GM21526 (cell line): ENCODE data around the gene MAL.

Source experiments
- ATAC-seq: cut with Tn5 transposase; IDR thresholded peaks from one replicate; pipeline ENCODE4 v1.9.1; 2021; ENCODE audit warnings: moderate library complexity; ENCODE audit not compliant: unreplicated experiment, low FRiP score

The MAL gene

DNA sequence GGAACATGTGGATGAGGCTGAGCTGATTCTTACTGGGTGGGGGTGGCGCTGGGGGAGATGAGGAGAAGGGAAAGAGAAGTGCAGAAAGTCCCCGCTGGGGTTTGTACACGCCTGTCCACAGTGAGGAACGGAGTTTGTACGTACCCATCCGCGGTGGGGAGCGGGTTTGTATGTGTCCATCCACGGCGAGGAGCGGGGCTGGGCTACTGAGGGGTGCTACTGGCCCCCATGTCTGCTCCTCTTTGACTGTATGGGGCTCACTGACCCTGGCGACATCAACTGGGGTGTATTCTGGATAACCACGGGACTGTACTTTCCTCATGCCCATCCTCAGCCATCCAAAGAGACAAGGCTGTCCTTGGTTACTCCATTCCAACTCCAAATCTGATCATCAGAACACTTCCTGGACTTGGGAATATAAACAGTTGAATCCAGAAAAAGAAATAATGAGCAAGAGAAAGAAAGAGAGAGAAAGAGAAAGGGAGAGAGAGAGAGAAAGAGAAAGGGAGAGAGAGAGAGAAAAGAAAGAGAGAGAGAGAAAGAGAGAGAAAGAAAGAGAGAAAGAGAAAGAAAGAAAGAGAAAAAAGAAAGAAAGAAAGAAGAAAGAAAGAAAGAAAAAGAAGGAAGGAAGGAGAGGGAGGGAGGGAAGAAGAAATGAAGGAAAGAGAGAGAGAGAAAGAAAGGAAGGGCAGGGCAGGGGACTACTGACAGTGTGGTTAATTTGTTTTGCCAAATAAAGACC, 21.0 kb downstream of the MAL start:
- ATAC-seq: no peak

DNA sequence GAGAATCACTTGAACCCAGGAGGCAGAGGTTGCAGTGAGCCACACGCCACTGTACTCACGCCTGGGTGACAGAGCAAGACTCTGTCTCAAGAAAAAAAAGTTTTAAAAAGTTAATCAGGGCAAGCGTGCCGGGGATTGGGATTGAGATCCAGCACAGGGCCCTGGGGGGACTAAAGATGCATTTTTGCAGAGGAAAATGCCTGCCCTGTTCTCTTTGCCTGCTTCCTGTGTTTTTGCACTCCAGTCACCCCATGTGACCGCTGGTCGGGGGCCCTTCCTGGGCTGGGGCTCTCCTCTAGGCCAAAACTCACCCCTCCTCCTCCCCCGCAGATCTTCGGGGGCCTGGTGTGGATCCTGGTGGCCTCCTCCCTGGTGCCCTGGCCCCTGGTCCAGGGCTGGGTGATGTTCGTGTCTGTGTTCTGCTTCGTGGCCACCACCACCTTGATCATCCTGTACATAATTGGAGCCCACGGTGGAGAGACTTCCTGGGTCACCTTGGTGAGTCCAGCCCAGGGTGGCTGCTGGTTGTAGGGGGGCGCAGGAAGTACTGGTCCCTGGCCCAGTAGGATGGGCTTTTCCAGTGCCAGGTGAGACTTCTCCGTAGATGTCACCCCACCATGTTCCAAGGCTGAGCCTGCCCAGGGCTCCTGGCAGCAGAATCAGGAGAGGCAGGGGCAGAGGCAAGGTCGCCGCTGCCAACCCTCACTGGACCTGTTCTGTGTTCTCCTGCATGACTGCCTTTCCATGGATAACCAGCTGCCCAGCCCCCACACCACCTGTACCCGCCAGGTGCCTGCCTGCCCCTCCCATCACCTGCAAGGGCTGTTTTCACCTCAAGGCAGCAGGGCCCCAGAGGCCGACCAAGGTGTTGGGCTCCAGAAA, 22.4 kb downstream of the MAL start:
- no peak for ATAC-seq

DNA sequence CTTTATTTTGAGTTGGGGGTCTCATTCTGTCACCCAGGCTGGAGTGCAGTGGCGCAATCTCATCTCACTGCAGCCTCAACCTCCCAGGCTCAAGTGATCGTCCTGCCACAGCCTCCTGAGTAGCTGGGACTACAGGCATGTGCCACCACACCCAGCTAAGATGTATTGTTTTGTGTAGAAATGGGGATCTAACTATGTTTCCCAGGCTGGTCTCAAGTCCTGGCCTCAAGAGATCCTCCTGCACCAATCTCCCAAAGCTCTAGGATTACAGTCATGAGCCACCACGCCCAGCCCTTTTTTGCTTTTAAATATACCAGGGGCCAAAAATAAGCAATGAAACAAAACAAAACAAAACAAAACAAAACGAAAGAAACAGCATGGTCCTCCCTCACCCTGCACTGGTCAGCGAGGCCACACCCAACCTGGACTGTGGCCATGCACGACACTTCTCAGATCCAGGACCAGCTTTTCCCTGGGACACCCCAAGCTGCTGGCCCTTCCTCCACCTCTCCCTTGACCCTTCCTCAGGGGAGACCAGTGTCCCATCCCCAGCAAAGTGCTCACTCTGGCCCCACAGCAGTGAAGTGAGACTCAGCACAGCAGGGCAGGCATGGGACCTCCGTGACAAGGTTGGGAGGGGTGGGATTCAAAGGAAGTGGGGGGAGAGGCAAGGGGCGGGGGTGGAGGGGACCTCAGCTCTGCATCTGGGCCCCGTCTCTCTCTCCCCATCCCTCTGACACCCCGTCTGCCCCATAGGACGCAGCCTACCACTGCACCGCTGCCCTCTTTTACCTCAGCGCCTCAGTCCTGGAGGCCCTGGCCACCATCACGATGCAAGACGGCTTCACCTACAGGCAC, 23.5 kb downstream of the MAL start:
- ATAC-seq: no peak

DNA sequence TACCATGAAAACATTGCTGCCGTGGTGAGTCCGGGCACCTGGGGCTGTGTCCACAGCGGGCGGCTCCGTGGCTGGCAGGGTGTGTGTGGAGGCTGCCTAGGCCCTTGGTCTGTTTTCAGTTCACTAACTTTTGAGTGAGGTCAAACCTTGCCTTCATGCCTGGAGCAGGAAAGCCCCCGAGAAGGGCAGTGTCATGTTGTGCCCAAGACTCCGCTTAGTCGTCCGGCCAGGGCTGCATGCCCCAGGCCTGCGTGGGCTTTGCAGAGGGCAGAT, 24.1 kb downstream of the MAL start:
- ATAC-seq: no peak

DNA sequence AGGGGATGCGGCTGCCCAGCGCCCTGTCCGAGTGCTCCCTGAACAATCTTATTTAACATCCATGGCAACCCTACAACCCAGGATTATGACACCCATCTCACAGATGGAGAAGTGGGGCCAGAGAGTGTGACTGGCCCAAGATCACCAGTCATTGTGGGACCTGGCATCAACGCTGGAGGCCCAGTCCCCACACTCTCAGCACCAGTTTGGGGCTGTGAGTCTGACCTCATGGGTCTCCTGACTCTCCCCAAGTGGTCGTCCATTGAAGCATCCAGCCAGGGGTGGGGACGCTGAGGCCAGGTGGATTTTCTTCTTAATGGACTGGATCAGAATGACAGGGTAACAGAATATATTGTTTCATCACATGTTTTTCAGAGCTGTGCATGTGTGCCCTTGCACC, 24.5 kb downstream of the MAL start:
- ATAC-seq: no peak

DNA sequence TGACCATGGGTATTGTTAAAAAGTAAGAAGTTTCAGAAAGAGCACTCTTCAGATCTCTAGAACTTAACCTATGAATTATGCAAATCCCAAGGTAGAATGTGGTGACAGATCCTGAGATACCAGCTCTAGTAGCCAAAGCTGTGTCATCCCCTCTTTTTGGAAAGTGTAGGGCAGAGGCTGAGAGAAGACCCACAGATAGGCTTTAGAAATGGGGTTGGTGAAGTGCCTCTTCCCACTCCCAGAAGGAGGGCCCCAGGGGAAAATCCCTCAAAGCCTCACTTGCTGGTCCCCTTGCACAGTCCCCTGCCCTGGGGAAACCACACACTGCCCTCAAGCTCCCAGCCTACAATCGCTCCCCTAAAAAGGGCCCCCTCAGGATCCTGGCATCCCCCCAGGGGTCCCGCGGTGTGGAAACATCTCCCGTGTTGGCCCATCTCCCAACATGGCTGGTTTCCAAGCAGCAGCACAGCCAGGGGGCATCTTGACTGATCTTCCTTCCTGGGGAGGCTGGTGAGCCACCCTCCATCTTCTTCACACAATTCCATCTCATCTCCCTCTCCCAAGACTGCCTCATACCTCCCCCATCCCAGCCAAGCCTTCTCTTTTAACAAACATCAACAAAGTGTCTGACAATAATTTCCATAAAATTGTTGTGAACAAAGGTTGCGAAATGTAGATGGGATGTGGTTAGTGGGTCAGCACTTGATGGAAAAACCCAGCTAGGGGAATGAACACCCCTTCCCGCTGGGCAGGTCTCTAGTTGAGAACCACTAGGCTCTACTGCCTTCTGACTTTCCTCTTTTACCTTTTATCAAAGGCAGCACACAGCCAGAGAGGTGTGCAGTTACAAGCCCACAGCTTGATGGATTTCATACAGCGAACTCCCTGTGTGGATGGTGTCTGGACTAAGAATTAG, 25.1 kb downstream of the MAL start:
- ATAC-seq: no peak

DNA sequence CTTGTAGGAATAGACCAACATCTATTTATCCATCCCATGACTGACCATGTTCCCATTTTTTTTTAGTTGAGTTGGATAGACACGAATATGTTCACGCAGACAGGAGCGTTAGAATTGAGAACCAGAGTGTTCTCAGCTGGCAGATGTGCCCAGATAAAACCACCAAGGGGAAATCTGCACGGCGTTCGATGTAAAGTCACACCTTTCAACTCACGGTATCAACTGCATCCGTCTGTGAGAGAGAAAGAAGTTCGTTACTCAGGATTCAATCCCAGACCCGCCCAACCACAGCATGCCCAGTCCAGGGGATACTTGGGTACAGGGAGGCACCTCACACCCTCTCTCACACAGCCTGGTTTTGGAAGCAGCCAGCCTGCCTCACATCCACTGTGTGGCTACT, 26.1 kb downstream of the MAL start:
- no peak for ATAC-seq

DNA sequence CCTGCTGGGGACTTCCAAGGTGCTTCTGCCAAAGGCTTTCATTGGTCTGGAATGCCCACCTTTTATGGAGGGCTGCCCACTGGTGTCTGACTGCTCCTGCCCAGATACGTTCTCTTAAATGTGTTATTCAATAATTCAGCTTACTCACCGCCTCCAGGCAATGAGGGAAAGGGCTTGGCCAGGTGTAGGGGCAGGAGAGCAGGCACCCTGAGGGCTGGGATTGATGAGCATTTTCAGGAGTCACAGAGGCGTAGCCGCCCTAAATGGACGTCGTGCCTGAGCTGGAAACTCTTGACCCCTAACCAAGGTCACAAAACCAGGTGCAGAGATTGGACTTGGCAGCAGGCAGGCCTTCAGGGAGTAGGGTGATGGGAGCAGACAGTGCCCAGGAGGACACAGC, 26.8 kb downstream of the MAL start:
- no peak for ATAC-seq

DNA sequence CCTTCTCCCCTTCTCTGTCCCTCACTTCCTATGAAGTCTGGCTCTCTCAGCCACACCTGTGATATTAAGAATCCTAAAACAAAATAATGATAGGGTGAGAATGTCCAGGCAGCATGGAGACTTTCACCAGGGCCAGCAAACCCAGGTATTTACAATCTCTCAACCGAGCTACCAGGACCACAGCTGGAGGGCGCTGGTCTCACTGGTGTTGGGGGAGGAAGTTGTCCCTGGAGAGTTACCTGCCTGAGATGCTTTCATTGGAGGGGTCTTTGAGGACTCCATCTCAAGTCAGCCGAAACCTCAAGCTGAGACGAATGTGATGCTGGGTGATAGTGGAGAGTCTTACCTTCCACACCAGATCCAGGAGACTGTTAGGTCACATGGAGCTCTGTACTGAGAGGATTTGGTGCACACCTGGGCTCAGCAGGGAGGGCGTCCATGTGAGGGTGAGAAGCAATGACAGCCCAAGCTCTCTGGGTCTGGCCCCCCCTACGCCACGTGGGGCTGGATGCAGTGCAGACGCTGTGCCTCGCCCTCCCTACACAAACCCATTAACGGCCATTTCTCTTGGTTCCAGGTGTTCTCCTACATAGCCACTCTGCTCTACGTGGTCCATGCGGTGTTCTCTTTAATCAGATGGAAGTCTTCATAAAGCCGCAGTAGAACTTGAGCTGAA, 27.4 kb downstream of the MAL start:
- no peak for ATAC-seq

DNA sequence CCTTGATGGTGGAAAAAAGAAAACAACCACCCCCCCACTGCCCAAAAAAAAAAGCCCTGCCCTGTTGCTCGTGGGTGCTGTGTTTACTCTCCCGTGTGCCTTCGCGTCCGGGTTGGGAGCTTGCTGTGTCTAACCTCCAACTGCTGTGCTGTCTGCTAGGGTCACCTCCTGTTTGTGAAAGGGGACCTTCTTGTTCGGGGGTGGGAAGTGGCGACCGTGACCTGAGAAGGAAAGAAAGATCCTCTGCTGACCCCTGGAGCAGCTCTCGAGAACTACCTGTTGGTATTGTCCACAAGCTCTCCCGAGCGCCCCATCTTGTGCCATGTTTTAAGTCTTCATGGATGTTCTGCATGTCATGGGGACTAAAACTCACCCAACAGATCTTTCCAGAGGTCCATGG, 28.0 kb downstream of the MAL start:
- no peak for ATAC-seq

DNA sequence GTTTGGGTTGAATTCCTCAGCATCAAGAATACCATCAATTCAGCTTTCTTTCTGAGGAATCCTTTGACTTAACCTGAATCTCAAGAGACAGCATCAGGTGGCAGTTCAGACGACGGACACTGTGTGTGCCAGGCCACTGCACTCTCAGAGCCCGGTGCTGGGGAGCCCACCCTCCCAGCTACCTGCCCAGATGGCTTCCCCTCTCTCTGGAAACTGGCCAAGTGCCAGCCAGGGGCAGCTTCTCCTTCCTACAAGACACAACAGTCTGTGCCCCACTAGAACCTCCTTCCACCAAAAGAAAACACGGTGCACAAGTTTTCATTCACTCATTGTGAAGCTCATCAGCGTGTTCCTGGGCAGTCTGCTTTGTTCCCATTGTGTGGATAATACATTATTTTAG, 28.5 kb downstream of the MAL start:
- ATAC-seq: no peak

DNA sequence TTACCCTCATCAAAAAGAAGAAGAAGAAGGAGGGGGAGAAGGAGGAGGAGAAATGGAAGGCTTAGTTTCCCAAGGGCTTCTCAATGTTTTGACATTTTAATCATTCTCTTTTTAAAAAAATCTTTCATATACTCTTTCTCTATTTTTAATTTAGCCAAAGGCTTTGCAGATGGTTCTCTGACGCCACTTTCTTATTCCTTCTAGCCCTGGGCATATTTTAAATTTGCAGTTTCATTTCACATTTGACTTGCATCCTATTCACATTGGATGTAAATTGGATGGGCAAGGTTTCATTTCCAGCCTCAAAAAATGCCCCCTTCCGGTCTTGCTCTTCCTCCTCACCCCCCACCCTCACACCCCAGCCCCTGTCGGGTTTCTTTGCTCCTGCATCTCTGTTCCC, 29.8 kb downstream of the MAL start:
- ATAC-seq: no peak

DNA sequence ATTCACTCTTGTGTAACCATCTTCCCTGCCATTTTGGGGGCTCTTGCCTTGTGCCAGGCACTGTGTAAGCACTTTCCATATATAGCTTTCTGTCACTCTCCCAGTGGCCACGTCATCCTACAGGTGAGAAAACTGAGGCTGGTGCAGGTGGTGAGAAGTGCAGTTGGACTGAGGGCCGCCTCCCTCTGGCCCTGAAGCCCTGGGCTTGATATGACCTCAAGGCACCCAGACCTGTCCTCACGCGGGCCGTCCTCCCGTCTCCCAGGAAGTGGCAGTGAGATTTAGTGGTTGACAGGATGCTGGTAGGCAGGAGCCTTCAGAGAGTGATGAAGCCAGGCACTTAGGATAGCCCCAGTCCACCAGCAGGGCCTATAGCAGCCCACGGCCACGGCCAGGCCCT, 30.5 kb downstream of the MAL start:
- no peak for ATAC-seq

DNA sequence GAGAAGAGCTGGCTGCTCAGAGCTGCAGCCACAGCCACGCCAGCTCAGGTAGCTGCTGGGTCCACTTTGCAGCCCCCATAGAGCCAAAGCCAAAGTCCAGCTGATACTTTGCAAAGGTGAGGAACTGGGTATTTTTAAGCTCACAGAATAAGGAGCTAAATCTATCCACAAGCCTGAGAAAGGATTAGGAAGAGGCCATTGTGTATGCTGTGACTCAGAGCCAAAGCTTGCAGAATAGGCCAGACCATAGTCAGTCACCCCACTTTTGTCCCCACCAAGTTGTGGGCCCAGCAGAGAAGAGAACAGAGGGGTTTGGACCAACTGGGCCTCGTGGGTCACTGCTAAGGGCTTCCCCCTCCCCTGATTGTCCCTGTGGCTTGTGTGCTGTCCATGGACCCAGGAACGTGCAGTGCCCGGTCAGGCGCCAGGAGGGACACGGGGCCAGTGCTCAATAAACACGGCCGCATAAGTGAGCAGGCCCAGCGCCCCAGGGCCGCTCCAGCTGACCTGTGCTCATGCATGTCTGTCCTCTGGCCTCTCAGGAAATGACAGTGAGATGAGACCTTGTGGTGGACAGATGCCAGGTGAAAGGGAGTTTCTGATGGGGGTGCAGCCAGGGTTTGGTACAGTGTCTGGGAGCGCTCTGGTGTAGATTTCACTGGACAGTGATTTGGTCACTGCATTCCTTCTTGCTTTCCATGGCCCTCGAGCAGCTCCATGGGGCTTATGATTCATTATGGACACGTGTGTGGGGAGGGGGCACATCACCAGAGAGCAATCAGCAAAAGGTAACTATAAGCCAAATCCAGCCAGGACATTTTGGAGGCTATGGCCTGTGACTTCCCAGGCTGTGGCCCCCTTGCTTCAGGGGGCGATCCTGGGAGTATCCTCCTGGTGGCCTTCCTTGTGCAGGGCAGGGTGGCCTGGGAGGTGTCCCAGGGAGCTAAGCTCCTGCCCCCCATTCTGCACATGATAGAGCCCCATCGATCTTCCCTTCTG, 31.3 kb downstream of the MAL start:
- ATAC-seq: no peak

DNA sequence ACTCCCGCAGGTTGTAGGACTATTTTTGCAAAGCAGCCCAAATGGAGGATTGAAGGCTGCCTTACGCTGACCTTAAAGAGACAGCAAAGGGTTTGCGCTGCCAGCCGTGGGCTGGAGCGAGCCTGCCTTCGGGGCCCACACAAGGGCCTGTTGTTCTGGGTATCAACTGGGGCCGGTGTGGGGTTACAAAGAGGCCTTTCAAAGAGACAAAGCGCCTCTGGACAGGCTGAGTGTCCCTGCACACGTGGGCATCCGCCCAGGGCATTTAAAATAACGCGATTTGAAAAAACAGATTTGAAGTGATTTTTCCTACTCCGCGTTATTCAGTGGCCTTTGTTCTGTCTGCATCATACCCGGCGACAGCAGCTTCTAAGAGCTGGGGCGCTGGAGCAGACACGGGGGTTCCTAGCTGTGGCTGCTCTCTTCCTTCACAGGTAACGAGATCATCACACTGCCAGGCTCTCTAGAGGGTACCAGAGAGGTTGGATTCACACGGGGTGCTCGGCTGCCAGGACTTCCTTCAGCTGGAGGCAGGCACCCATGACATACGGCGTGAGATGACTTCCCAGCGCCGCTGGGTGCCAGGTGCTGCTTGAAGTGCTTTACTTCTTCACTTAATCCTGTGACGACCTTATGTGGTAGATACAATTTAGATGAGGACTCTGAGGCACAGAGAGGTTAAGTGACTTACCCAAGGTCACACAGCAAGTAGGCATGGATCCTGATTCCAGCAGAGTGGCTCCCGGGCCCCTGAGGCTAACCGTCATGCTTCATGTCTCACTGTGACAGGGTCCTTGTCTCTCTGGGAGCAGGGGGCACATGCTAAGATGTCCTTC, 32.2 kb downstream of the MAL start:
- ATAC-seq: no peak

DNA sequence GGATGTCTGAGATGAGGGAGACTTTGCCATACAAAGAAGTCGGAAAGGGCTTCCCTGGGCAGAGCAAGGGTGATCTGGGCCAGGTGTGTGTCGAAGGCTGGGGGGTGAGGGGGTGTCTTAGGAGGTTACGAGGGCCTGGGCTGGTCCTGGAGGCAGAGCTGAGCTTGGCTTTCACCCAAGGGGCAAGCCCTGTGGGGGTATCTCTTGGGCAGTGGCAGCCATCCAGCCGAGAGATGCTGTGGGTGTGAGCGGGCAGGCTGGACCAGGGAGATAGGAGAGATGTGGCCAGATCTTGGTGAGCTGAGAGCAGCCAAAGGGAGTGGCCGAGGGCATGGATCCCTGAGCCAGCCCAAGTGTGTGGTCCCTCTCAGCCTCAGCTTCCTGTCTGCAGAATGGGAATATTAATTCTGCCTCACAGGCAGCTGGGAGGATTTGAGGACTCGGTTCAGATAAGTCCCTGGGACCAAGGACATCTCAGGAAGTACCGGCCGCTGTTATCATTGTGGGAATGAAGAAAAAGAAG, 33.0 kb downstream of the MAL start:
- no peak for ATAC-seq

DNA sequence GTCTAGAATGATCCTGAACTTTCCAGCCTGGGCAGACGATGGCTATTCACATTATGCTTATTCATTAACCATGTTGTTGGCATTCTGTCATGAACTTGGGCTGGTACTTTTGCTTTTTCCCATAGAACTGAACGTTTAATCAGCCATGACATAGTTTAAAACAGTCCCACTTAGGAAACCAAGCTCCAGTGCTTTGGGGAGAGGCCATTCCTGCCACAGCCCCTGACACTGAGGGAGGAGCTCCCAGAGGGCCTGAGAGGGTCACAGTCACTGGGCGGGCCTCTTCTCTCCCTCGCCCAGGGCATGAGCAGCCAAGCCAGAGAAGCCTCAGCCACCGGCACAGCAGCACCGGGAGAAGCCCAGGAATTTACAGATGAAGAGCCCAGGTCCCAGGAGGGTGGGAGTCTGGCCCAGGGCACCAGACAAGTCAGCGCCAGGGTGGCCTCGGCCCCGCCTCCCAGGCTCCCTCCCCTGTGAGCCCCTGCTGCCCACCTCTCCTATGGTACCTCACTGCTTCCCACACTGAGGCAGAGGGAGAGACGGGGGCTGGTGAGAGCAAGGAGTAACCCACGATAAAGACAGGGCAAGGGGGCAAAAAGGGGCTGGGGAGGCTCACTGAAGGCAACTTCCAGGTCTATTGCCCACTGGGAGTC, 33.6 kb downstream of the MAL start:
- no peak for ATAC-seq
